ENCODE data around the gene ATP1B3.
"Not testable (repeated sequence)": the region's sequence is repeated elsewhere in the genome, so short reads cannot be mapped to it uniquely, and the experiment has no call there.

GRCh38 chr3:141848159-141848748 lies 28.2 kb upstream of the ATP1B3 start:
- TF ChIP-seq CTCF (conservative IDR thresholded peaks at IDR 0.05 in 1 of 2, IDR thresholded peaks at IDR 0.05 in 1 of 2; ENCODE audit: extremely low read depth in 1 of 2, insufficient read depth in 1 of 2, low read depth in 1 of 2, low read length in 2 of 2); EZH2 (IDR thresholded peaks at IDR 0.05; ENCODE audit: borderline replicate concordance, low read length): not testable (repeated sequence)
